Activated CD4-positive, alpha-beta T cell treated with anti-CD3 and anti-CD28 coated beads for 36 hours (primary cell): ENCODE measurements around the gene HSCB. TPM values are rescaled to one million over a fixed set of nuclear protein-coding genes. Genes with fewer than 3 reads are reported as not detected.

Source experiments
- ATAC-seq: fragments of 200-7000 bp; cut with Tn5 transposase; one replicate; pipeline ENCODE4 v1.10.0; 2021; ENCODE audit warnings: mild to moderate bottlenecking, moderate library complexity
- CTCF ChIA-PET: fragments of 350-600 bp; sonication (Branson Sonifier 250); formaldehyde crosslinking; loops from one replicate; lab custom pipeline; 2021; ENCODE audit warnings: antibody characterized with exemption; lab: Charles Lee
- POLR2A ChIA-PET: fragments of 350-600 bp; sonication (Branson Sonifier 250); formaldehyde crosslinking; loops from one replicate; lab custom pipeline; 2021; ENCODE audit warnings: antibody characterized with exemption, inconsistent platforms; lab: Charles Lee
- DNase-seq: peaks from one replicate; pipeline ENCODE4 v3.0.0-alpha.2; 2020
- H3K27ac Mint-ChIP-seq: one replicate; pipeline ENCODE4 v1.8.0; 2021; ENCODE audit warnings: mixed read lengths
- H3K27me3 Mint-ChIP-seq: one replicate; pipeline ENCODE4 v1.8.0; 2021; ENCODE audit warnings: mixed read lengths
- H3K36me3 Mint-ChIP-seq: one replicate; pipeline ENCODE4 v1.8.0; 2021; ENCODE audit warnings: low read depth, mixed read lengths
- H3K4me1 Mint-ChIP-seq: one replicate; pipeline ENCODE4 v1.8.0; 2021; ENCODE audit warnings: mixed read lengths
- H3K4me3 Mint-ChIP-seq: one replicate; pipeline ENCODE4 v1.8.0; 2021; ENCODE audit warnings: mild to moderate bottlenecking, moderate library complexity, mixed read lengths
- H3K9me3 Mint-ChIP-seq: one replicate; pipeline ENCODE4 v1.8.0; 2021; ENCODE audit warnings: low read depth, mixed read lengths
- intact Hi-C, 2 experiments: fragments of 100-400 bp; cut with DNase I in 1 of 2; cut with micrococcal nuclease in 1 of 2; formaldehyde crosslinking; loops; one replicate each; pipeline versions ENCODE4 v1.14.2 to v1.15.1; 2022 to 2024; cut with DNase I, micrococcal nuclease
- total RNA-seq, 2 experiments: library from RNA; stranded (reverse); gene quantifications; one replicate each; pipeline ENCODE4 v1.2.3, GENCODE V29; 2021

The HSCB gene
- total RNA-seq, 2 experiments from 2014 or later = 16.5 to 18.5 TPM

GRCh38 chr22:28771195-28771791 lies 29.5 kb downstream of the HSCB start:
- no peak overlapping the region for H3K27ac Mint-ChIP-seq
- H3K27me3 Mint-ChIP-seq = no peaks in the 10 kb centered on the region
- peaks cover 19% of the 10 kb centered on the region for H3K4me1 Mint-ChIP-seq
- H3K9me3 Mint-ChIP-seq = no peaks in the 10 kb centered on the region
- ATAC-seq (no peak), DNase-seq (no peak)
- no peak overlapping the region for H3K4me3 Mint-ChIP-seq
- peaks cover 23% of the 10 kb centered on the region for H3K36me3 Mint-ChIP-seq
- ChIA-PET POLR2A (interaction anchor here (0.6 kb wide), 1 partner anchor 61 kb away, joined by 3 read pairs; no protein-coding TSS in a partner anchor), CTCF (interaction anchor here (0.6 kb wide), 1 partner anchor 57 kb away, joined by 3 read pairs; no protein-coding TSS in a partner anchor)
- intact Hi-C loops = loop anchor here in 1 of 2 experiments (5.0 kb wide), 2 partner anchors 41 to 136 kb away; no protein-coding TSS in a partner anchor

GRCh38 chr22:28772633-28773460 lies 31.0 kb downstream of the HSCB start, which contains the start of gene CCDC117:
CCDC117 (plus strand) TSS chr22:28772695; CDS start chr22:28772850, 155 bp downstream.
- peak within 1 kb of the TSS; percentile 94 for H3K4me3 Mint-ChIP-seq
- DNase-seq = peak; percentile 96

GRCh38 chr22:28773461-28773867 lies 31.6 kb downstream of the HSCB start:
- peak; percentile 50 for ATAC-seq
- Mint-ChIP-seq H3K27ac (peak overlapping the region; percentile 99), H3K4me3 (peak overlapping the region; percentile 94), H3K4me1 (peaks cover 22% of the 10 kb centered on the region), H3K9me3 (no peaks in the 10 kb centered on the region), H3K36me3 (peaks cover 29% of the 10 kb centered on the region), H3K27me3 (no peaks in the 10 kb centered on the region)
- CTCF ChIA-PET = interaction anchor here (0.6 to 2.6 kb wide), 8 partner anchors 12 to 1990 kb away, joined by 3 to 22 read pairs (median 4); partner anchors contain the start of genes CHEK2, HSCB and XBP1
- no peak for DNase-seq
- intact Hi-C loops = loop anchor here (1.0 to 5.0 kb wide), 6 partner anchors 26 to 495 kb away; partner anchors contain the start of gene EWSR1 (in 1 of the 2)
- POLR2A ChIA-PET = interaction anchor here (2.6 kb wide), 1 partner anchor 26 kb away, joined by 47 read pairs; the partner anchor contains the start of gene XBP1

More at GRCh38 chr22:28772633-28773460, 31.0 kb downstream of the HSCB start, which contains the start of gene CCDC117:
- ChIA-PET CTCF (interaction anchor here (0.6 to 2.6 kb wide), 9 partner anchors 12 to 1990 kb away, joined by 3 to 22 read pairs (median 4); partner anchors contain the start of genes CHEK2, HSCB and XBP1), POLR2A (interaction anchor here (0.6 to 2.6 kb wide), 2 partner anchors 26 to 32 kb away, joined by 3 to 47 read pairs; partner anchors contain the start of genes CHEK2, HSCB and XBP1)
- peak; percentile 91 for ATAC-seq
- Mint-ChIP-seq H3K27ac (peak within 1 kb of the TSS; percentile 99), H3K9me3 (no peaks in the 10 kb centered on the region), H3K36me3 (peaks cover 27% of the 10 kb centered on the region), H3K27me3 (no peaks in the 10 kb centered on the region), H3K4me1 (peaks cover 19% of the 10 kb centered on the region)
- intact Hi-C loops = loop anchor here (1.0 to 5.0 kb wide), 10 partner anchors 26 to 854 kb away; partner anchors contain the start of genes HSCB (in 2 of the 2), ZNRF3 (in 2 of the 2), EWSR1 (in 1 of the 2) and KREMEN1 (in 1 of the 2)

GRCh38 chr22:28774378-28774777 lies 32.5 kb downstream of the HSCB start:
- no peaks in the 10 kb centered on the region for H3K27me3 Mint-ChIP-seq
- ChIA-PET POLR2A (interaction anchor here (2.6 kb wide), 1 partner anchor 25 kb away, joined by 47 read pairs; the partner anchor contains the start of gene XBP1), CTCF (interaction anchor here (2.6 kb wide), 1 partner anchor 25 kb away, joined by 22 read pairs; the partner anchor contains the start of gene XBP1)
- H3K36me3 Mint-ChIP-seq = peaks cover 29% of the 10 kb centered on the region
- intact Hi-C loops = loop anchor here in 1 of 2 experiments (5.0 kb wide), 2 partner anchors 38 to 133 kb away; no protein-coding TSS in a partner anchor
- peaks cover 25% of the 10 kb centered on the region for H3K4me1 Mint-ChIP-seq
- peak overlapping the region; percentile 94 for H3K4me3 Mint-ChIP-seq
- no peak for ATAC-seq
- H3K9me3 Mint-ChIP-seq = no peaks in the 10 kb centered on the region
- H3K27ac Mint-ChIP-seq = peak overlapping the region; percentile 63
- DNase-seq = no peak

GRCh38 chr22:28779833-28780232 lies 38.0 kb downstream of the HSCB start:
- no peak overlapping the region for H3K27ac Mint-ChIP-seq
- ATAC-seq (no peak), DNase-seq (no peak)
- no peak overlapping the region for H3K4me3 Mint-ChIP-seq
- H3K36me3 Mint-ChIP-seq = peaks cover 42% of the 10 kb centered on the region
- peaks cover 23% of the 10 kb centered on the region for H3K4me1 Mint-ChIP-seq
- H3K27me3 Mint-ChIP-seq = no peaks in the 10 kb centered on the region
- no peaks in the 10 kb centered on the region for H3K9me3 Mint-ChIP-seq
- intact Hi-C loops = no loop called here
- POLR2A ChIA-PET = no interaction called here
- CTCF ChIA-PET = interaction anchor here (2.2 kb wide), 1 partner anchor 10 kb away, joined by 8 read pairs; no protein-coding TSS in a partner anchor

- no peak for ATAC-seq
- H3K4me1 Mint-ChIP-seq = peaks cover 21% of the 10 kb centered on the region
- no peaks in the 10 kb centered on the region for H3K9me3 Mint-ChIP-seq
- POLR2A ChIA-PET = interaction anchor here (0.7 to 1.0 kb wide), 2 partner anchors 17 to 19 kb away, joined by 4 to 5 read pairs; partner anchors contain the start of gene XBP1
- H3K4me3 Mint-ChIP-seq = no peak overlapping the region
- CTCF ChIA-PET = interaction anchor here (2.2 kb wide), 1 partner anchor 10 kb away, joined by 8 read pairs; no protein-coding TSS in a partner anchor
- no peaks in the 10 kb centered on the region for H3K27me3 Mint-ChIP-seq
- H3K27ac Mint-ChIP-seq = peak overlapping the region; percentile 42
- peaks cover 42% of the 10 kb centered on the region for H3K36me3 Mint-ChIP-seq
- intact Hi-C loops = no loop called here
- DNase-seq = no peak
Measured at GRCh38 chr22:28780296-28780695, 38.5 kb downstream of the HSCB start.

- POLR2A ChIA-PET = interaction anchor here (1.3 kb wide), 1 partner anchor 16 kb away, joined by 3 read pairs; the partner anchor contains the start of gene XBP1
- DNase-seq = no peak
- ATAC-seq = no peak
- no peak overlapping the region for H3K4me3 Mint-ChIP-seq
- no peak overlapping the region for H3K27ac Mint-ChIP-seq
- CTCF ChIA-PET = interaction anchor here (1.0 to 1.6 kb wide), 4 partner anchors 9 to 45 kb away, joined by 3 to 5 read pairs (median 4); partner anchors contain the start of gene CCDC117
- H3K4me1 Mint-ChIP-seq = peaks cover 12% of the 10 kb centered on the region
- H3K36me3 Mint-ChIP-seq = peaks cover 35% of the 10 kb centered on the region
- intact Hi-C loops = no loop called here
- H3K9me3 Mint-ChIP-seq = no peaks in the 10 kb centered on the region
- no peaks in the 10 kb centered on the region for H3K27me3 Mint-ChIP-seq
Measured at GRCh38 chr22:28783786-28784671, 42.2 kb downstream of the HSCB start.

- ATAC-seq (no peak), DNase-seq (no peak)
- ChIA-PET POLR2A (no interaction called here), CTCF (interaction anchor here (1.0 to 4.2 kb wide), 3 partner anchors 9 to 67 kb away, joined by 3 to 28 read pairs (median 8); no protein-coding TSS in a partner anchor)
- Mint-ChIP-seq H3K4me3 (no peak overlapping the region), H3K4me1 (peaks cover 19% of the 10 kb centered on the region), H3K36me3 (peaks cover 28% of the 10 kb centered on the region), H3K27ac (no peak overlapping the region), H3K9me3 (no peaks in the 10 kb centered on the region), H3K27me3 (no peaks in the 10 kb centered on the region)
- intact Hi-C loops = no loop called here
Measured at GRCh38 chr22:28788601-28789000, 46.8 kb downstream of the HSCB start.

- H3K4me1 Mint-ChIP-seq = peaks cover 36% of the 10 kb centered on the region
- CTCF ChIA-PET = interaction anchor here (0.9 to 4.2 kb wide), 4 partner anchors 11 to 190 kb away, joined by 3 to 28 read pairs (median 9); no protein-coding TSS in a partner anchor
- POLR2A ChIA-PET = interaction anchor here (0.6 to 1.1 kb wide), 3 partner anchors 10 to 169 kb away, joined by 3 to 4 read pairs (median 3); no protein-coding TSS in a partner anchor
- intact Hi-C loops = loop anchor here in 1 of 2 experiments (2.0 to 10.0 kb wide), 3 partner anchors 38 to 116 kb away; partner anchors contain the start of gene TTC28
- ATAC-seq = no peak
- H3K4me3 Mint-ChIP-seq = no peak overlapping the region
- no peaks in the 10 kb centered on the region for H3K27me3 Mint-ChIP-seq
- H3K9me3 Mint-ChIP-seq = no peaks in the 10 kb centered on the region
- H3K27ac Mint-ChIP-seq = no peak overlapping the region
- no peak for DNase-seq
- H3K36me3 Mint-ChIP-seq = peaks cover 36% of the 10 kb centered on the region
Measured at GRCh38 chr22:28791124-28791523, 49.3 kb downstream of the HSCB start.
